Measurements from ENCODE around the gene CARD11. TPM values are rescaled to one million over a fixed set of nuclear protein-coding genes. Genes with fewer than 3 reads are reported as not detected.
A peak's percentile ranks its signal among the peaks of the same experiment; 100 is the strongest.

CARD11 gene
- total RNA-seq, 2 experiments from 2014 or later = 99.4 to 105 TPM

- Mint-ChIP-seq H3K4me1 (ENCODE audit: low read depth) (peaks cover 19% of the 10 kb centered on the region), H3K4me3 (no peak overlapping the region), H3K27me3 (ENCODE audit: low read depth) (no peaks in the 10 kb centered on the region), H3K9me3 (no peaks in the 10 kb centered on the region), H3K36me3 (ENCODE audit: low read depth) (peaks cover 39% of the 10 kb centered on the region), H3K27ac (peak overlapping the region; percentile 99)
- CTCF ChIA-PET = interaction anchor here (0.7 to 1.4 kb wide), 4 partner anchors 11 to 457 kb away, joined by 3 to 6 read pairs (median 4); no protein-coding TSS in a partner anchor
- peak; percentile 72 for DNase-seq
- intact Hi-C loops (cut with micrococcal nuclease) = loop anchor here (1.0 to 2.0 kb wide), 4 partner anchors 21 to 109 kb away; partner anchors contain the start of gene CARD11
Measured at GRCh38 chr7:2934211-2934731, 109.4 kb downstream of the CARD11 start.

- peak overlapping the region; percentile 74 for H3K27ac Mint-ChIP-seq
- peaks cover 37% of the 10 kb centered on the region for H3K36me3 Mint-ChIP-seq (ENCODE audit: low read depth)
- H3K4me3 Mint-ChIP-seq = no peak overlapping the region
- CTCF ChIA-PET = no interaction called here
- no peaks in the 10 kb centered on the region for H3K9me3 Mint-ChIP-seq
- peaks cover 19% of the 10 kb centered on the region for H3K4me1 Mint-ChIP-seq (ENCODE audit: low read depth)
- DNase-seq = no peak
- intact Hi-C loops (cut with micrococcal nuclease) = no loop called here
- no peaks in the 10 kb centered on the region for H3K27me3 Mint-ChIP-seq (ENCODE audit: low read depth)
Measured at GRCh38 chr7:2932402-2933251, 111.0 kb downstream of the CARD11 start.

GRCh38 chr7:2931034-2931415 lies 112.6 kb downstream of the CARD11 start:
- CTCF ChIA-PET = no interaction called here
- Mint-ChIP-seq H3K4me1 (ENCODE audit: low read depth) (peaks cover 19% of the 10 kb centered on the region), H3K27ac (peak overlapping the region; percentile 13), H3K36me3 (ENCODE audit: low read depth) (peaks cover 40% of the 10 kb centered on the region), H3K4me3 (no peak overlapping the region), H3K27me3 (ENCODE audit: low read depth) (no peaks in the 10 kb centered on the region), H3K9me3 (no peaks in the 10 kb centered on the region)
- intact Hi-C loops (cut with micrococcal nuclease) = no loop called here
- DNase-seq = no peak

GRCh38 chr7:2930310-2931033 lies 113.2 kb downstream of the CARD11 start:
- Mint-ChIP-seq H3K4me3 (no peak overlapping the region), H3K27me3 (ENCODE audit: low read depth) (no peaks in the 10 kb centered on the region), H3K4me1 (ENCODE audit: low read depth) (peaks cover 19% of the 10 kb centered on the region), H3K9me3 (no peaks in the 10 kb centered on the region), H3K27ac (no peak overlapping the region), H3K36me3 (ENCODE audit: low read depth) (peaks cover 43% of the 10 kb centered on the region)
- no peak for DNase-seq
- intact Hi-C loops (cut with micrococcal nuclease) = no loop called here
- CTCF ChIA-PET = no interaction called here

GRCh38 chr7:2929321-2930201 lies 114.1 kb downstream of the CARD11 start:
- Mint-ChIP-seq H3K9me3 (no peaks in the 10 kb centered on the region), H3K27ac (no peak overlapping the region), H3K4me1 (ENCODE audit: low read depth) (peaks cover 14% of the 10 kb centered on the region), H3K27me3 (ENCODE audit: low read depth) (no peaks in the 10 kb centered on the region), H3K36me3 (ENCODE audit: low read depth) (peaks cover 40% of the 10 kb centered on the region), H3K4me3 (no peak overlapping the region)
- intact Hi-C loops (cut with micrococcal nuclease) = no loop called here
- no peak for DNase-seq
- CTCF ChIA-PET = no interaction called here

GRCh38 chr7:2928613-2929311 lies 114.9 kb downstream of the CARD11 start:
- H3K36me3 Mint-ChIP-seq (ENCODE audit: low read depth) = peaks cover 36% of the 10 kb centered on the region
- DNase-seq = no peak
- H3K27me3 Mint-ChIP-seq (ENCODE audit: low read depth) = no peaks in the 10 kb centered on the region
- no peak overlapping the region for H3K27ac Mint-ChIP-seq
- CTCF ChIA-PET = no interaction called here
- H3K9me3 Mint-ChIP-seq = no peaks in the 10 kb centered on the region
- intact Hi-C loops (cut with micrococcal nuclease) = no loop called here
- peaks cover 7% of the 10 kb centered on the region for H3K4me1 Mint-ChIP-seq (ENCODE audit: low read depth)
- H3K4me3 Mint-ChIP-seq = no peak overlapping the region

GRCh38 chr7:2928256-2928612 lies 115.4 kb downstream of the CARD11 start:
- intact Hi-C loops (cut with micrococcal nuclease) = no loop called here

GRCh38 chr7:2927592-2927991 lies 116.1 kb downstream of the CARD11 start:
- H3K27me3 Mint-ChIP-seq (ENCODE audit: low read depth) = no peaks in the 10 kb centered on the region
- CTCF ChIA-PET = no interaction called here

More at GRCh38 chr7:2928256-2928612, 115.4 kb downstream of the CARD11 start:
- Mint-ChIP-seq H3K27me3 (ENCODE audit: low read depth) (no peaks in the 10 kb centered on the region), H3K27ac (no peak overlapping the region), H3K9me3 (no peaks in the 10 kb centered on the region), H3K36me3 (ENCODE audit: low read depth) (peaks cover 34% of the 10 kb centered on the region), H3K4me3 (no peak overlapping the region), H3K4me1 (ENCODE audit: low read depth) (peaks cover 3% of the 10 kb centered on the region)
- no peak for DNase-seq
- CTCF ChIA-PET = no interaction called here

GRCh38 chr7:2926896-2927405 lies 116.7 kb downstream of the CARD11 start:
- H3K4me3 Mint-ChIP-seq = no peak overlapping the region
- no peak overlapping the region for H3K27ac Mint-ChIP-seq

More at GRCh38 chr7:2927592-2927991, 116.1 kb downstream of the CARD11 start:
- DNase-seq = no peak
- peak overlapping the region; percentile 46 for H3K27ac Mint-ChIP-seq
- no peak overlapping the region for H3K4me3 Mint-ChIP-seq
- H3K4me1 Mint-ChIP-seq (ENCODE audit: low read depth) = peaks cover 3% of the 10 kb centered on the region
- H3K36me3 Mint-ChIP-seq (ENCODE audit: low read depth) = peaks cover 31% of the 10 kb centered on the region
- no peaks in the 10 kb centered on the region for H3K9me3 Mint-ChIP-seq
- intact Hi-C loops (cut with micrococcal nuclease) = no loop called here

GRCh38 chr7:2926120-2926895 lies 117.4 kb downstream of the CARD11 start:
- Mint-ChIP-seq H3K27ac (no peak overlapping the region), H3K4me3 (no peak overlapping the region), H3K9me3 (no peaks in the 10 kb centered on the region), H3K27me3 (ENCODE audit: low read depth) (no peaks in the 10 kb centered on the region), H3K36me3 (ENCODE audit: low read depth) (peaks cover 30% of the 10 kb centered on the region), H3K4me1 (ENCODE audit: low read depth) (no peaks in the 10 kb centered on the region)
- DNase-seq = no peak
- CTCF ChIA-PET = no interaction called here
- intact Hi-C loops (cut with micrococcal nuclease) = no loop called here

More at GRCh38 chr7:2926896-2927405, 116.7 kb downstream of the CARD11 start:
- Mint-ChIP-seq H3K9me3 (no peaks in the 10 kb centered on the region), H3K4me1 (ENCODE audit: low read depth) (no peaks in the 10 kb centered on the region), H3K36me3 (ENCODE audit: low read depth) (peaks cover 28% of the 10 kb centered on the region), H3K27me3 (ENCODE audit: low read depth) (no peaks in the 10 kb centered on the region)
- CTCF ChIA-PET = no interaction called here
- DNase-seq = no peak
- intact Hi-C loops (cut with micrococcal nuclease) = no loop called here
